Left ventricle myocardium inferior (tissue), 1 donor: Measurements from ENCODE around the gene CDH20. TPM values are rescaled to one million over a fixed set of nuclear protein-coding genes. Genes with fewer than 3 reads are reported as not detected.
A peak's percentile ranks its signal among the peaks of the same experiment; 100 is the strongest.

Experiments
- DNase-seq: peaks from one replicate; pipeline ENCODE4 v3.0.0-alpha.2; 2020
- H3K27ac ChIP-seq: fragments of 200-600 bp; replicated peaks from 2 replicates; pipeline ENCODE4 v1.8.0; 2021
- H3K27me3 ChIP-seq: fragments of 200-600 bp; 2 replicates; pipeline ENCODE4 v1.8.0; 2021; ENCODE audit warnings: low read depth
- H3K36me3 ChIP-seq: fragments of 200-600 bp; 2 replicates; pipeline ENCODE4 v1.8.0; 2021
- H3K4me1 ChIP-seq: fragments of 200-600 bp; 2 replicates; pipeline ENCODE4 v1.8.0; 2021
- H3K4me3 ChIP-seq: fragments of 200-600 bp; 2 replicates; pipeline ENCODE4 v1.8.0; 2021; ENCODE audit warnings: mild to moderate bottlenecking, moderate library complexity
- H3K9me3 ChIP-seq: fragments of 200-600 bp; replicated peaks from 2 replicates; pipeline ENCODE4 v1.8.0; 2021
- CTCF ChIP-seq: fragments of 200-600 bp; IDR thresholded peaks from 2 replicates; pipeline ENCODE4 v1.8.0; 2021; ENCODE audit warnings: antibody characterized with exemption, mild to moderate bottlenecking, borderline replicate concordance
- intact Hi-C: fragments of 100-400 bp; cut with micrococcal nuclease; formaldehyde crosslinking; loops from one replicate; pipeline ENCODE4 v1.11.0; 2022
- total RNA-seq: library from RNA; stranded (reverse); fragmentation: NEBNext Ultra II Directional; extraction: Animal tissue kit (Norgen Biotek cat#: 25700); gene quantifications from one replicate; pipeline ENCODE4 v1.2.1, GENCODE V29; 2021
- donor health status: DM: no; HTN: yes; CAD: no; lungs with severe emphysema.

Gene CDH20
- total RNA-seq, 1 donor from 2014 or later: not detected

GRCh38 chr18:61292280-61293035 lies 40.8 kb upstream of the CDH20 start:
- no peak for TF ChIP-seq CTCF
- intact Hi-C loops: no loop called here
- no peak overlapping the region for H3K4me3 ChIP-seq

GRCh38 chr18:61295153-61295552 lies 38.1 kb upstream of the CDH20 start:
- DNase-seq: no peak
- Histone ChIP-seq H3K36me3 (no peaks in the 10 kb centered on the region), H3K27me3 (no peaks in the 10 kb centered on the region), H3K4me3 (no peak overlapping the region), H3K27ac (no peak overlapping the region), H3K9me3 (no peaks in the 10 kb centered on the region), H3K4me1 (no peaks in the 10 kb centered on the region)
- TF ChIP-seq CTCF: no peak
- intact Hi-C loops: no loop called here

More at GRCh38 chr18:61292280-61293035, 40.8 kb upstream of the CDH20 start:
- DNase-seq: no peak
- H3K27me3 ChIP-seq: no peaks in the 10 kb centered on the region
- H3K9me3 ChIP-seq: no peaks in the 10 kb centered on the region
- H3K36me3 ChIP-seq: no peaks in the 10 kb centered on the region
- H3K4me1 ChIP-seq: no peaks in the 10 kb centered on the region
- H3K27ac ChIP-seq: no peak overlapping the region

GRCh38 chr18:61308004-61308403 lies 25.2 kb upstream of the CDH20 start:
- intact Hi-C loops: no loop called here
- no peak for TF ChIP-seq CTCF

GRCh38 chr18:61308795-61309393 lies 24.3 kb upstream of the CDH20 start:
- Histone ChIP-seq H3K4me1 (no peaks in the 10 kb centered on the region), H3K27ac (no peak overlapping the region), H3K4me3 (no peak overlapping the region), H3K36me3 (no peaks in the 10 kb centered on the region), H3K27me3 (no peaks in the 10 kb centered on the region), H3K9me3 (no peaks in the 10 kb centered on the region)
- no peak for DNase-seq
- no peak for TF ChIP-seq CTCF
- intact Hi-C loops: no loop called here

More at GRCh38 chr18:61308004-61308403, 25.2 kb upstream of the CDH20 start:
- Histone ChIP-seq H3K27me3 (no peaks in the 10 kb centered on the region), H3K4me1 (no peaks in the 10 kb centered on the region), H3K36me3 (no peaks in the 10 kb centered on the region), H3K27ac (no peak overlapping the region), H3K4me3 (no peak overlapping the region), H3K9me3 (no peaks in the 10 kb centered on the region)
- no peak for DNase-seq

- DNase-seq: peak; percentile 40
- intact Hi-C loops: no loop called here
- no peak overlapping the region for H3K27ac ChIP-seq
- peaks cover 3% of the 10 kb centered on the region for H3K9me3 ChIP-seq
- H3K4me1 ChIP-seq: no peaks in the 10 kb centered on the region
- no peak overlapping the region for H3K4me3 ChIP-seq
- peak; percentile 78 for TF ChIP-seq CTCF
- H3K36me3 ChIP-seq: no peaks in the 10 kb centered on the region
- no peaks in the 10 kb centered on the region for H3K27me3 ChIP-seq
Measured at GRCh38 chr18:61322265-61322873, 10.9 kb upstream of the CDH20 start.
